HG03039 (cell line): ENCODE results near the gene TACR1.
A peak's percentile ranks its signal among the peaks of the same experiment; 100 is the strongest.
"Not testable (repeated sequence)": the region's sequence is repeated elsewhere in the genome, so short reads cannot be mapped to it uniquely, and the experiment has no call there.

Experiments used
- ATAC-seq: cut with Tn5 transposase; IDR thresholded peaks from one replicate; pipeline ENCODE4 v1.9.1; 2021; ENCODE audit warnings: mild to moderate bottlenecking, moderate library complexity; ENCODE audit not compliant: unreplicated experiment

The TACR1 gene, protein sequence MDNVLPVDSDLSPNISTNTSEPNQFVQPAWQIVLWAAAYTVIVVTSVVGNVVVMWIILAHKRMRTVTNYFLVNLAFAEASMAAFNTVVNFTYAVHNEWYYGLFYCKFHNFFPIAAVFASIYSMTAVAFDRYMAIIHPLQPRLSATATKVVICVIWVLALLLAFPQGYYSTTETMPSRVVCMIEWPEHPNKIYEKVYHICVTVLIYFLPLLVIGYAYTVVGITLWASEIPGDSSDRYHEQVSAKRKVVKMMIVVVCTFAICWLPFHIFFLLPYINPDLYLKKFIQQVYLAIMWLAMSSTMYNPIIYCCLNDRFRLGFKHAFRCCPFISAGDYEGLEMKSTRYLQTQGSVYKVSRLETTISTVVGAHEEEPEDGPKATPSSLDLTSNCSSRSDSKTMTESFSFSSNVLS

DNA sequence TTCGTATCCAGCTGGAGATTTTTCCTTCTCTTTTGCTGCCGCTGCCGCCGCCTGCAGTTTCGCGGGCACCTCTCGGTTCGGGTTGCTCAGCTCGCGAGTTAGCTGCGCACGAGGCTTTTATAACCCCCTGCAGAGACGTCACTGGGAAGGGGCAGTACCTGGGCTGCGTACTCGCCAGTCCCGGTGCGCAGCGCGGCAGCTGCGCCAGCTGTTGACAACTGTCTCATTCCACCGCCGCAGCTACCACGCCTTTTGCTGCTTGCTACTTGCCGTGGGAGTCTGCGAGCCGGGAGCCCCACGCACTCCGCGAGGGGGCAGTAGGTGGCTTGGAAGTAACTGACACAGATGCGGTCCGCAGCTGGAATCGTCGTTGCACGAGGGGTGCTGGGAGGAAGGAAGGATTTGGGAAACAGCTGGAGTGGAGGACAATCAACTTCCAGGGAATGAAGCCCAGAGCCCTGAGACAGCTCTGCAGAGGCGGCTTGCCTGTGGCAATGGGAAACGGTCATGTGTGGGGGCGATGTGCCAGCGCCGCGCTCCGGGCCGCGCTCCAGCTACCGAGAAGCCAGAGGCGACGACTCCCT, at the start of gene TACR1:
Gene TACR1, minus strand, starts transcription at position 93 of the 584 bp plus-strand sequence. CDS start 586 bp downstream, outside the sequence.
- ATAC-seq, result peak; percentile 68

DNA sequence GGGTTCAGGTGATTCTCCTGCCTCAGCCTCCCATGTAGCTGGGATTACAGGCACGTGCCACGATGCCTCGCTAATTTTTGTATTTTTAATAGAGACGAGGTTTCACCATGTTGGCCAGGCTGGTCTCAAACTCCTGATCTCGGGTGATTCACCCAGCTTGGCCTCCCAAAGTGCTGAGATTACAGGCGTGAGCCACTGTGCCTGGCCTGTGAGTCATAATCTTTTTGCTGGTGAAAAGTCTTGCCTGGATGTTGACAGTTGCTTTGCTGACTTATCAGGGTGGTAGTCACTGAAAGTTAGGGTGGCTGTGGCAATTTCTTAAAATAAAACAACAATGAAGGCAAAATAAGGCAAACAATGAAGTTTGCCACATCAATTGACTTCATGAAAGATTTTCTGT, 49.3 kb upstream of the TACR1 start:
- not testable (repeated sequence) for ATAC-seq

DNA sequence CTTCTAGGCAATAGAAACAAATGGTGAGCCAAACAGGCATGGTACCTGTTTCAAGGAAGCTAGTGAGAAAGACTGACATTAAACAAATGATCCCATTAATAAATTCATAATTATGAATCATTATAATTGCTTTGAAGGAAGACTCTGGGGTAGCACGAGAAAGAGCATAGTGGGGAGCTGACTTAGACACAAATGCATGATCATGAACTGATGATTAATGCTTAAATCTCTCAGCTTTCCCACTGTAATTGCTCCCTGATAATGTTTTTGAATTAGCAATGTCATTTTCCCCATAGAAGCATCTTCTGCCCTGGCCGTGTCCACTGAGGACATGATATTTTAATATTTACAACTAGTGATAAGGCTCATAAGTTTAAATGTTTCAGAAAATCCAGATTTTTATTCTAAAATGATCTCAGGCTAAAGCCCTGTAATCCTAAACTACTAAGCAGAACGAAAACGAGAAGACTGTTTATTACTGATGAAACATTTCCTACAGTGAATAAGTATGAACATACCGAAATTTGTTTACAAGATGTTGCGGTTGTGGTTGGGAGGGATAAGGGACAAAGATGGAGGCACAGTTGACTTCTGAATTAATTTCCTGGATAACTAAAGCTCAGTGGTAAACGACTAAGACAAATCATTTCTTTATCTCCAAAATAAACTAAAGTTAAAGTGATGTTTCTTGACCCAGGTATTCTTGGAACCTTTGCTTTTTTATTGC, 47.3 kb upstream of the TACR1 start:
- ATAC-seq, result no peak

DNA sequence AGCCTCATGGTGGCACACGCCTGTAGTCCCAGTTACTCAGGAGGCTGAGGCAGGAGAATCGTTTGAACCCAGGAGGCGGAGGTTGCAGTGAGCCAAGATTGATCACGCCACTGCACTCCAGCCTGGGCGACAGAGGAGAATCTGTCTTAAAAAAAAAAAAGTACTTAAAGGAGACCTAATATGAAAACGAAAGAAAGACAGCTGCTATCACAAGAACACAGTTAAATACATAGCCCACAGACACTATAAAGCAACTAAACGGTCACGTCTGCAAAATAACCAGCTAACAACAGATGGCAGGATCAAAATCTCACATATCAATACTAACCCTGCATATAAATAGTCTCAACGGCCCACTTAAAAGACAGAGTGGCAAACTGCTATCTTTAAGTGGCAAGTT, 43.9 kb upstream of the TACR1 start:
- ATAC-seq, result no peak

DNA sequence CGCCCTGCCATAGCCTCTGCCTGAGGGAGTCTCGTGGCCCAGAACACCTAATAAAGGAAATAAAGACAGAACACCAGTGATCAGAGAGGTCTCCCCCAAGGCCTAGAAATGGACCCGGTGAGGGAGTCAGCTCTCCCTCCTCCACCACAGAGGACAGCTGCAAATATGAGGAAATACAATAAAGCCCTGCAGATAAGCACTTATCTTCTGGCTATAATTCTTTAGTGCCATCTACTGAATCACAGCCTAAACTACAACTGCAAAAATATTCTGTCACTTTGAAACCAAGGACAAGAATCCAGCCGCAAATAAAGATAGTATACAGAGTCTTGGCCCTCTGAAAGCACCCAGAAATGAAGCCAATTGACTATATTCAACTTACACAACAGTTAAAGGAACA, 42.4 kb upstream of the TACR1 start:
- ATAC-seq, result no peak

DNA sequence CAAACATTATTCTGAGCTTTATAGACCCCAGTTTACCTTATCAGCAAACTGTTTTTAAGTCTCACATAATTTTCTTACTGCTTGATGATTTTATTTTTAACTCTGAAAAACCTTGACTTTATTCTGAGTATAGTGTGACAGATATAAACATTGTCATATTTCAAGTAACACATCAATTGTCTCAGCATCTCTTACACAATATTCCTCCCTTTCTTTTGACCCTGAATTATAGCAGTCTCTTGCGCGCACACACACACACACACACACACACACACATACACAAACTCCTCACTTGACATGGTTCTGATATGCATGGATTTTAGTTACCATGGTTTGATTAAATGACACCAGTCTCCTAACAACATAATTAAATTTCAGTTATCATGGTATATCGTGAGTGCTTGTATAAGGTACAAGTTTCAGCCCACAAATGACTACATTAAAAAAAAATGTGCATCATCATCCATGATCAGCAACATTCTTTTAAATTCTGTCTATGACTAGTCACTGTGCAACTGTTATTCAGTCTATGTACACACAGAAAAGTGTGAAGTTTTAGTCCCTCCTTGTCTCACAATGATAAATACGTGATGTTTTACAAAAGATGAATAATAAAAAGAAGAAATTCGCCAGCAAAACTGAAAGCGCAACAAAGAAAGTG, 39.5 kb upstream of the TACR1 start:
- no peak for ATAC-seq

DNA sequence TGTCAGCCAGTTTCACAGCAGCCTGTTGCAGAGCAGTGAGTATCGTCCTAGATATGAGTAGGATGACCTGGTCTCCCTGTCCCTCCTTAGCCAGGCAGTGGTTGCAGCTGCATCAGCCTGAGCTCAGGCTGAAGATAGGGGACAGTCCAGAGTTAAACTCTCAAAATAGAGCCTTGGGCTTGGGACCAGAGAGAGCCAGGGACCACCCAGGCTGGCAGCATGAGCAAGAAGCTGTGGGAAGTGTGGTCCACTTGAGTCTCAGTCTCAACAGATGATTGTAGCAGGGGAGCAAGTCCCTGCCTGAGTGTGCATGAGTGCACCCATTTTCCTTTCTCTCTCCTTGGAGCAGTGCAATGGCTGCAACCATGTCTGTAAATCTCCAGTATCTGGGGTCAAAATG, 38.0 kb upstream of the TACR1 start:
- no peak for ATAC-seq

DNA sequence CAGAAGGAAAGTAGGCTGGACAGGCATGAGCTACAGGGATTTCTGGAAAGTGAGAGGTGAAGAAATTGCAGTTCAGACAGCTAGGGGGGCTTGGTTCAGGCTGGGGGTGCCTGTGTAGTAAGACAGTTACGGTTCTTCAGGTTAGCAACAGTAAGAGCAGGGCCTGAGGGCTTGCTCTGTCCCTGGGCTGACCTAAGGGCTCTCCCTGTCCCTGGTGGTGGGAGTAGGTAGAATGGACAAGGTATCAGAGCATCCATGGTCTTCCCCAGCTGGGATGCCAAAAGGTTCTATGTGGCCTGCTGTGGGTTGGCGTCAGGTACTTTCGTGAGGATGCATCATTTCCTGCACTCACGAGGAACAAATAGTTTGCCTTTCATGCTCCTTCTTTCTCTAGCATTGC, 34.6 kb upstream of the TACR1 start:
- no peak for ATAC-seq

DNA sequence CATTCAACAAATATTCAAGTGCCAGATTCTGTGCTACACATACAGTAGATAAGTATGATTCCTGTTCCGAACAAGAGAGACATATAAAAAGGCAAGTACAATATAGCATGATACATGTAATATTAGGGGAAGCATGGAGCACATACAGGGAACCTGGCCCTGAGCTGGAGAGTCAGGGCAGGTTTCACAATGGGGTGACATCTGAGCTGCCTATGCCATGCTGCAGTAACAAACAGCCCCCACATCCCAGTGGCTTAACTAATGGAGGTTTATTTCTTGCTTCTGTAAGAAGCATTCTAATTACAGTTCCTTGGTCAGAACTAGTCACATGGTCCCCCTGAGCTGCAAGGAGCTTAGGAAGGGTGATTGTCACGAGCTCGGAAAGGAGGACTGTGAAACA, 27.3 kb upstream of the TACR1 start:
- ATAC-seq, result no peak

DNA sequence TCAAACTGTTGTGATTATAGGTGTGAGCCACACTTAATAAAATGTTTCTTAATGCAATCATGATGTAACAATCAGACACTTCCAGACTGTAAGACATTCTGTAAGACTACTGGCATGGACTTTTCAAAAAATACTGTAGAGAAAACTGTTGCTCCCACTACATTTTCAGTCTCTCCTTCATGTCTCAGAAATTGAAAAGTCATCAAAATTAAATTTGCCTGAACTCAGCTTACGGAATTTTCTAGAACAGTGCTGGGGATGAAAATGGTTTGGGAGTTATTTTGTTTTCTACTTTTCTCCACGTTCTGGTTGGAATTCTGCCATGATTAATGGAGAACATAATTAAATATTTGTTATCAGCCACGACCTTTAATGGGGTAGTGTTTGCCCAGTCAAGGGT, 26.8 kb upstream of the TACR1 start:
- no peak for ATAC-seq

DNA sequence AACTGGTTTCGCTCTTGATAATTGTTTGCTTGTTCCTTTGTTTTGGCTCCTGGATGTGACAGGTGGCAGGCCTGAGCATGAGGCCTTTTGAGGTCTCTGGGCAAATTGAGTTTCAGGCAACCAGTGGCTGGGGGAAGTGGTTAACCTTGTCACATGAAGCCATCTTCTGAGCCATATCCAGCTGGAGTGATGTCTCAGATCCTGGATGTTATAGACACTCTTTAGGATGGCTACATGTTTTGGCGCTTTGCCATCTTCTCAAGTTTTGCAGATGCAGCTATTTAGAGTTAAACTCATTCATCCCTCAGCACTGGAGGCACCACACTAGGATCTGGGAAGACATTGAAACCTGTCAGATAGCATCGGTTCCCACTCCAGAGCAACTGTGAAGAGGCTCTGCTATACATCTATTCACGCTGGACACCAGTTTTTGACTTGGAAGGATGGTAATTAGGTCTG, 25.3 kb upstream of the TACR1 start:
- no peak for ATAC-seq

DNA sequence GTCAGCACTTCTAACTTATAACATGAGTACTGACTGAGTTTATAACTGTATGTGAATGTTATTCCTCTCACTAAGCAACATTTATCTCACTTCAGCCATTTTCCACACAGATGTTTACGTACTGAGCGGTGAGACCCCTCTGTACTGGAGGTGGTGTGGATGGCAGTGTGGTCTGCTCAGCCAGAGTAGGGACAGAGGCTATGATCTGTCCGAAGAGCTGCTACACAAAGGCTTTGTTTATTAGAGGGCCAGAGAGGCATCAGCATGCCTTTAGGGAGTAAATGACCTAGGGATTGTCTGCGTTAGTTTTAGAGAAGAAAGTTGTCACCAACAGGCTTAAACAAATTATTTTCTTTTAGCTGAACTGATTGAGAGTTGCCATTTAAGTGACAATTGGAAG, 23.2 kb upstream of the TACR1 start:
- no peak for ATAC-seq

DNA sequence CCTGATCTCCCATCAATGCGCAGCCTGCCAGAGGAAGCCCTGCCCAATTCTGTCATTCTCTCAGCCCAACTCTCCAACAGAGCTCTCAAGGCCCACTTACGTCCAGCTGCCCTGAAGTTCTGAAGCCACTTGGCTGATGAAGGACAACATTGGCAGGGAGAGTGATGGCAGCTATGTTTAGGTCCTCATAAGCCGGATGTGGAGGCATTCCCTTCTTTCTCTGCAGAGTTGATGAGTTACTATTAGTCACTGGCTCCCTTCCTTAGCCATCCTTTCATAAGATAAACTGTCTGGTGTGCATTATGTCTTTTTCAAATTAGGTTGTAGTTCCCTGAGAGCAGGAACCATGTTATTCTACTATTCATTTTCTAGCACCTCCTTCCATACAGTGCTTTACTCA, 22.5 kb upstream of the TACR1 start:
- ATAC-seq, result no peak

DNA sequence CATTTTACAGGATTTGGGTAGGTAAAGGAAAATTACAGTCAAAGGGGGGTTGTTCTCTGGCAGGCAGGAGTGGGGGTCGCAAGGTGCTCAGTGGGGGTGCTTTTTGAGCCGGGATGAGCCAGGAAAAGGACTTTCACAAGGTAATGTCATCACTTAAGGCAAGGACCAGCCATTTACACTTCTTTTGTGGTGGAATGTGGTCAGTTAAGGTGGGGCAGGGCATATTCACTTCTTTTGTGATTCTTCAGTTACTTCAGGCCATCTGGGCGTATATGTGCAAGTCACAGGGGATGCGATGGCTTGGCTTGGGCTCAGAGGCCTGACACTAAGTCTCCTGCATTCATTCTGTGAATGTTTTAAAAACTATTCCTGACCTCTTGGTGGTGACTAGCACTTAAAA, 19.9 kb upstream of the TACR1 start:
- not testable (repeated sequence) for ATAC-seq

DNA sequence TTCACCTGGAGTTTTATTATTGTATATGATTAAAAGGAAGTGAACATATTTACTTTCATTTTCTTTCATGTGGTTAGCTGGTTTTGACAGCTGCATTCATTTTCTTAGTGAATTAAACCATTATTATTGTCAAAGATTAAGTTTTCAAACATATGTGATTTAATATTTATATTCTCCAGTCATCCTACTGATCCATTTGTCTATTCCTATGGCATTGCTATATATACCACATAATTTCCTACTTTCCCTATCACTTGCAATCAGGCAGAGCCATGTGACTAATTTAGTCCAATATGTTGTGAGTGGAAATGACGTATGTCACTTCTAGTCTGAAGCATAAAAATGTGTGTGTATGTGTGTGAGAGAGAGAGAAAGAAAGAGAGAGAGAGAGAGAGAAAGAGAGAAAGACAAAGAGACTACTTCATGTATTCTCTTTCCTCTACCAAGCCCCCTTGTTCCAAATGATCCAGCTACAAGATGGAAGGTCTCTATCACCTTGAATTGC, 12.0 kb upstream of the TACR1 start:
- ATAC-seq, result no peak

DNA sequence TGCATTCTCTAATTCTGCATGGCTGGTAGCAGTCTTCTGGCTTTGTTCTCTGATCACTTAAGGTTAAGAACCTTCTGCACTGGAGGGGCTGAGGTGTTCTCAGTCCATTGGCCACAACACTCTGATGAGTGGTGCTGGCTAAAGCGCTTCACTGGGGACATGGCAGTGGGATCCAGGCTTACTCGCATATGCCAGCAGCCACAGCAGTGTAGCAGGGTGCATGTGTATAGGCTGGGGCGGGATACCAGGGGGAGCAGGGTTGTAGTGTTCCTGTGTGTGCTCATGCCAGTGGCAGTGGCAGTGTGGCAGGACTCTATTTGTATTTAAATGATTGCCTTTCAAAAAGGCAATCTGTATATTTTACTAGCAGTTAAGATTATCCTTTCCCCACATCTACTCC, 11.1 kb upstream of the TACR1 start:
- ATAC-seq, result no peak

DNA sequence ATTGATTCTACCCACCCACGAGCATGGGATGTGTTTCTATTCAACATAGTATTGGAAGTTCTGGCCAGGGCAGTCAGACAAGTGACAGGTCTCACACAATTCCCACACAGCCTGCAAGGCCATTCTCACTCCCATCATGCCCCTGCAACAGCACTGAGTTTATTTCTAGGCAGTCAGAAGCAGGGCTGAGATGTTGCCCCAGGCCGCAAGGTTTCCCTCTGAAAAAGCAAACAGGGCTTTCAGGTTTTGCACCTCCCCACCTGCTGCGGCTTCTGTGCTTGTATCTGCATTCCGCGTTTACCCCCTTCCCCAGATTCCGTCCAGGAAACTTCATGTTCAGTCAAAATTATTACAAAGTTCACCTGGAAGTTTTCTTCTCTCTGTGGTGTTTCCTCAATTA, 9.4 kb upstream of the TACR1 start:
- no peak for ATAC-seq

DNA sequence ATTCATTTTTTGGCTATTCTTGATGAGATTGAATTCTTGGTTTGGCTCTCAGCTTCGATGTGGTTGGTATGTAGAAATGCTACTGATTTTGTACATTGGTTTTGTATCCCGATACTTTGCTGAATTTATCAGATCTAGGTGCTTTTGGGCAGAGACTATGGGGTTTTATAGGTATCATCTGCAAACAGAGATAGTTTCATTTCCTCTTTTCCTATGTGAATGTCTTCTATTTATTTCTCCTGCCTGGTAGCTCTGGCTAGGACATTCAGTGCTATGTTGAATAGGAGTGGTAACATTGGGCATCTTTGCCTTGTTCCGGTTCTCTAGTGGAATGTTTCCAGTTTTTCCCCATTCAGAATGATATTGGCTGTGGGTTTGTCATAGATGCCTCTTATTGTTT, 5.5 kb upstream of the TACR1 start:
- ATAC-seq, result no peak

DNA sequence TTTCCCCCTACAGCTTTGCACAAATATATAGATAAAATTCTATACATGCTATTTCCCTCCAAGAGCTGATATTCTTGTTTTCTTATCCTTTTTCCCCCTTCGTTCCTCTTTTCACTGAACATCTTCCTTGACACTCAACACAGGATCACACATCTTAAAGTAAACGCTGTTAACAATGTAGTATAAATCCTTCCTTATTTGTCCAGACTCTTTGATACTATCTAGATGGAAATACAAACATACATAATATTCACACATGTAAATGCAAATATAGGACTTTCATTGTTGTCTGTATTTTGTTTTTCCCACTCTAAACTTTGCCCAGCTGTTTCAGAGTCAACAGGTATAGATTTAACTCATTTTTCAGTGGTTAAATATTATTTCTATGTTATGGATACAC, 3.0 kb upstream of the TACR1 start:
- no peak for ATAC-seq

DNA sequence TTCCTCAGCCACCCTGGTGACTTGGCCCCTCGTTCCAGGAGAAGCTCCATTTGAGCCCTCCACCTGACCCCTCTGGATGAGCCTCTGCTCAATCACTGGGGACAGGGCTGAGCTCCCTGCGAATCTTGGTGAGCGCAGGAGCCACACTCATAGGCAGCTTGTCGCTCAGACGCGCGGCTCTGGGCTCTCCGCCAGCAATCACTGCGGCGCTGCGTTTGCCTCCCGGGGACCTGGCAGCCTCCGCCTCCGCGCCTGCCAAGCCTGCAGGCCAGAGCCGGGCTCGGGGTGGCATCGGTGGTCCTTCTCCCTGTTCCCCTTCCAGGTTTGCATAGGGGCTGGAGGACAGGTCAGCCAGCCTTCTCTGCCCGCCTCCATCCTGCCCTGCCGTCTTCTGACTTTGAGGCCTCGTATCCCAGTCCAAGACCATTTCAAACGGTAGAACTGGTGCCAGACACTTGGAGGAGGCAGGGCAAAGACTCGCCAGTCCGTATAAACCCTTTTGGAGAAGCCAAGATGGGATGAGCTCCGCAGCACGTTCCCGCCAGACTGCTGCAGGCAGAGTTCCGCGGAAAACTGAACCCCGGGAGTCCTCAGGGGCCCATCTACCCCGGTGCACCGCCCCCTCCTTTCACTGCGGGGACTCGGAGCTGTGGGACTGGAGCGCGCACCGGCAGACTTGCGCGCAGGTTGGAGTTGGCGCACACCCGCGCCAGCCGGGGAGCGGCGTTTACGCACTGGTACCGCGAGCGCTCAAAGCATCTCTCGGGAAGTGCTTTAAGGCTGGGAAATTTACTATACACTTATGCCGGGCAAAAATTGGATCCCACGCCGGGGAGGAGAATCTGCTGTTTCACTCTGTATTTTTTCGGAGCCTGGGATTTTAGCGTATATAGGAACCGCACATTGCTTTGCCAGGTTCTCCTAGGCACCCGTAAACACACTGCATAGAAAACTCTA, 1.1 kb upstream of the TACR1 start:
- no peak for ATAC-seq
